PC-3 (cell line): ENCODE measurements around the gene NAV2.

Source experiments
- CTCF ChIP-seq: fragments of 300-600 bp; sonication (generic); conservative IDR thresholded peaks from 2 replicates; pipeline ENCODE4 v1.5.1; 2017; ENCODE audit warnings: antibody characterized with exemption, low read depth, mild to moderate bottlenecking, low read length
- EZH2 ChIP-seq: fragments of 300-600 bp; sonication (generic); IDR thresholded peaks from one replicate; pipeline ENCODE4 v1.6.1; 2017; ENCODE audit warnings: antibody characterized with exemption, mild to moderate bottlenecking, low read length; ENCODE audit not compliant: unreplicated experiment

- TF ChIP-seq CTCF: no peak
- TF ChIP-seq EZH2: no peak
Measured at GRCh38 chr11:19713196-19714021, 772 bp downstream of the NAV2 start.
